Measurements from ENCODE around the gene CD37.

CD37 gene

GRCh38 chr19:49380391-49380790 is 45.2 kb downstream of the CD37 start:
- Histone ChIP-seq H3K4me2 (ENCODE audit: low read length) (no peak overlapping the region), H4K5ac (ENCODE audit: low read length) (no peak overlapping the region), H3K27me3 (ENCODE audit: insufficient read depth, low read length, poor library complexity) (no peaks in the 10 kb centered on the region), H3K79me1 (ENCODE audit: low read length) (no peaks in the 10 kb centered on the region), H4K8ac (ENCODE audit: low read depth, low read length) (no peak overlapping the region), H3K4me3 (ENCODE audit: low read length) (no peak overlapping the region), H3K27ac (ENCODE audit: low read depth, low read length) (no peak overlapping the region), H3K23ac (ENCODE audit: low read length) (no peak overlapping the region), H3K56ac (ENCODE audit: low read length) (no peak overlapping the region), H2BK5ac (ENCODE audit: low read length) (no peak overlapping the region), H2AK5ac (ENCODE audit: low read length) (no peak overlapping the region), H2BK120ac (ENCODE audit: low read depth, low read length) (no peak overlapping the region), H2BK15ac (replicated peaks; ENCODE audit: low read depth) (no peak overlapping the region), H3K4me1 (ENCODE audit: control insufficient read depth, low read depth, low read length) (no peaks in the 10 kb centered on the region), H3K9ac (ENCODE audit: low read length) (no peak overlapping the region), H3K4ac (ENCODE audit: low read depth, low read length) (no peak overlapping the region), H3K36me3 (ENCODE audit: control insufficient read depth, insufficient read depth, low read length) (no peaks in the 10 kb centered on the region), H3K18ac (ENCODE audit: low read length) (no peak overlapping the region), H3K79me2 (ENCODE audit: control insufficient read depth, insufficient read depth, low read length) (no peaks in the 10 kb centered on the region)
- no peak for DNase-seq
- WGBS (ENCODE audit: extremely low coverage, insufficient coverage, low lambda C conversion rate) = no CpG with 5 or more reads among the region's 3 CpGs

GRCh38 chr19:49382639-49383038 is 47.4 kb downstream of the CD37 start:
- H2AK5ac ChIP-seq (ENCODE audit: low read length) = no peak overlapping the region
- H3K79me1 ChIP-seq (ENCODE audit: low read length) = no peaks in the 10 kb centered on the region
- no peak overlapping the region for H3K27ac ChIP-seq (ENCODE audit: low read depth, low read length)
- no peak overlapping the region for H3K23ac ChIP-seq (ENCODE audit: low read length)
- H3K4me3 ChIP-seq (ENCODE audit: low read length) = no peak overlapping the region
- no CpG with 5 or more reads among the region's 5 CpGs for WGBS (ENCODE audit: extremely low coverage, insufficient coverage, low lambda C conversion rate)
- no peaks in the 10 kb centered on the region for H3K4me1 ChIP-seq (ENCODE audit: control insufficient read depth, low read depth, low read length)
- no peak overlapping the region for H4K5ac ChIP-seq (ENCODE audit: low read length)
- H3K4ac ChIP-seq (ENCODE audit: low read depth, low read length) = no peak overlapping the region
- DNase-seq = no peak
- no peaks in the 10 kb centered on the region for H3K27me3 ChIP-seq (ENCODE audit: insufficient read depth, low read length, poor library complexity)
- no peak overlapping the region for H2BK15ac ChIP-seq (replicated peaks; ENCODE audit: low read depth)
- H3K9ac ChIP-seq (ENCODE audit: low read length) = no peak overlapping the region
- H3K36me3 ChIP-seq (ENCODE audit: control insufficient read depth, insufficient read depth, low read length) = no peaks in the 10 kb centered on the region
- no peak overlapping the region for H2BK5ac ChIP-seq (ENCODE audit: low read length)
- no peak overlapping the region for H3K18ac ChIP-seq (ENCODE audit: low read length)
- no peak overlapping the region for H4K8ac ChIP-seq (ENCODE audit: low read depth, low read length)
- no peak overlapping the region for H2BK120ac ChIP-seq (ENCODE audit: low read depth, low read length)
- no peak overlapping the region for H3K56ac ChIP-seq (ENCODE audit: low read length)
- H3K79me2 ChIP-seq (ENCODE audit: control insufficient read depth, insufficient read depth, low read length) = no peaks in the 10 kb centered on the region
- no peak overlapping the region for H3K4me2 ChIP-seq (ENCODE audit: low read length)

GRCh38 chr19:49383599-49383998 is 48.4 kb downstream of the CD37 start:
- H2BK5ac ChIP-seq (ENCODE audit: low read length) = no peak overlapping the region
- no peak overlapping the region for H3K4me2 ChIP-seq (ENCODE audit: low read length)
- no peak overlapping the region for H4K8ac ChIP-seq (ENCODE audit: low read depth, low read length)
- no peak overlapping the region for H3K27ac ChIP-seq (ENCODE audit: low read depth, low read length)
- no peaks in the 10 kb centered on the region for H3K4me1 ChIP-seq (ENCODE audit: control insufficient read depth, low read depth, low read length)
- no peaks in the 10 kb centered on the region for H3K36me3 ChIP-seq (ENCODE audit: control insufficient read depth, insufficient read depth, low read length)
- H2AK5ac ChIP-seq (ENCODE audit: low read length) = no peak overlapping the region
- no peak overlapping the region for H2BK15ac ChIP-seq (replicated peaks; ENCODE audit: low read depth)
- no peak overlapping the region for H3K4me3 ChIP-seq (ENCODE audit: low read length)
- no peak overlapping the region for H3K23ac ChIP-seq (ENCODE audit: low read length)
- no CpG with 5 or more reads among the region's 1 CpG for WGBS (ENCODE audit: extremely low coverage, insufficient coverage, low lambda C conversion rate)
- H3K27me3 ChIP-seq (ENCODE audit: insufficient read depth, low read length, poor library complexity) = no peaks in the 10 kb centered on the region
- no peak overlapping the region for H3K18ac ChIP-seq (ENCODE audit: low read length)
- no peak overlapping the region for H3K4ac ChIP-seq (ENCODE audit: low read depth, low read length)
- no peak overlapping the region for H3K56ac ChIP-seq (ENCODE audit: low read length)
- H3K79me1 ChIP-seq (ENCODE audit: low read length) = no peaks in the 10 kb centered on the region
- no peak overlapping the region for H2BK120ac ChIP-seq (ENCODE audit: low read depth, low read length)
- H4K5ac ChIP-seq (ENCODE audit: low read length) = no peak overlapping the region
- no peaks in the 10 kb centered on the region for H3K79me2 ChIP-seq (ENCODE audit: control insufficient read depth, insufficient read depth, low read length)
- H3K9ac ChIP-seq (ENCODE audit: low read length) = no peak overlapping the region
- DNase-seq = no peak

GRCh38 chr19:49387936-49388372 is 52.7 kb downstream of the CD37 start, which contains the start of gene KASH5:
TSS of gene KASH5 (plus strand) at chr19:49388249. CDS start at chr19:49390884, 2,635 bp downstream.
- H3K18ac ChIP-seq (ENCODE audit: low read length) = no peak within 1 kb of the TSS

GRCh38 chr19:49389406-49389805 is 54.2 kb downstream of the CD37 start:
- Histone ChIP-seq H4K8ac (ENCODE audit: low read depth, low read length) (no peak overlapping the region), H3K56ac (ENCODE audit: low read length) (no peak overlapping the region), H3K27ac (ENCODE audit: low read depth, low read length) (no peak overlapping the region), H2BK15ac (replicated peaks; ENCODE audit: low read depth) (no peak overlapping the region), H3K79me2 (ENCODE audit: control insufficient read depth, insufficient read depth, low read length) (no peaks in the 10 kb centered on the region), H3K9ac (ENCODE audit: low read length) (no peak overlapping the region), H2AK5ac (ENCODE audit: low read length) (no peak overlapping the region), H3K23ac (ENCODE audit: low read length) (no peak overlapping the region), H3K27me3 (ENCODE audit: insufficient read depth, low read length, poor library complexity) (no peaks in the 10 kb centered on the region), H3K18ac (ENCODE audit: low read length) (no peak overlapping the region), H3K36me3 (ENCODE audit: control insufficient read depth, insufficient read depth, low read length) (no peaks in the 10 kb centered on the region), H3K4me1 (ENCODE audit: control insufficient read depth, low read depth, low read length) (no peaks in the 10 kb centered on the region), H2BK5ac (ENCODE audit: low read length) (no peak overlapping the region), H2BK120ac (ENCODE audit: low read depth, low read length) (no peak overlapping the region), H3K4me2 (ENCODE audit: low read length) (no peak overlapping the region), H3K4me3 (ENCODE audit: low read length) (no peak overlapping the region), H3K79me1 (ENCODE audit: low read length) (no peaks in the 10 kb centered on the region), H4K5ac (ENCODE audit: low read length) (no peak overlapping the region), H3K4ac (ENCODE audit: low read depth, low read length) (no peak overlapping the region)
- DNase-seq = no peak
- WGBS (ENCODE audit: extremely low coverage, insufficient coverage, low lambda C conversion rate) = no CpG with 5 or more reads among the region's 20 CpGs

More at GRCh38 chr19:49387936-49388372, 52.7 kb downstream of the CD37 start, which contains the start of gene KASH5:
- no peak within 1 kb of the TSS for H2BK5ac ChIP-seq (ENCODE audit: low read length)
- H2BK15ac ChIP-seq (replicated peaks; ENCODE audit: low read depth) = no peak within 1 kb of the TSS
- H2BK120ac ChIP-seq (ENCODE audit: low read depth, low read length) = no peak within 1 kb of the TSS
- no peak within 1 kb of the TSS for H4K5ac ChIP-seq (ENCODE audit: low read length)
- no peak within 1 kb of the TSS for H2AK5ac ChIP-seq (ENCODE audit: low read length)
- H3K4me1 ChIP-seq (ENCODE audit: control insufficient read depth, low read depth, low read length) = no peaks in the 10 kb centered on the region
- no peak within 1 kb of the TSS for H3K4me2 ChIP-seq (ENCODE audit: low read length)
- H3K4me3 ChIP-seq (ENCODE audit: low read length) = no peak within 1 kb of the TSS
- no peak within 1 kb of the TSS for H3K23ac ChIP-seq (ENCODE audit: low read length)
- H3K79me2 ChIP-seq (ENCODE audit: control insufficient read depth, insufficient read depth, low read length) = no peaks in the 10 kb centered on the region
- H3K36me3 ChIP-seq (ENCODE audit: control insufficient read depth, insufficient read depth, low read length) = no peaks in the 10 kb centered on the region
- H3K9ac ChIP-seq (ENCODE audit: low read length) = no peak within 1 kb of the TSS
- H3K56ac ChIP-seq (ENCODE audit: low read length) = no peak within 1 kb of the TSS
- H4K8ac ChIP-seq (ENCODE audit: low read depth, low read length) = no peak within 1 kb of the TSS
- no peak within 1 kb of the TSS for H3K4ac ChIP-seq (ENCODE audit: low read depth, low read length)
- H3K79me1 ChIP-seq (ENCODE audit: low read length) = no peaks in the 10 kb centered on the region
- H3K27me3 ChIP-seq (ENCODE audit: insufficient read depth, low read length, poor library complexity) = no peaks in the 10 kb centered on the region
- no peak for DNase-seq
- WGBS (ENCODE audit: extremely low coverage, insufficient coverage, low lambda C conversion rate) = no CpG with 5 or more reads among the region's 40 CpGs
- H3K27ac ChIP-seq (ENCODE audit: low read depth, low read length) = no peak within 1 kb of the TSS
